Measurements from ENCODE around the gene IPO5.
"Not testable (repeated sequence)": the region's sequence is repeated elsewhere in the genome, so short reads cannot be mapped to it uniquely, and the experiment has no call there.

Gene IPO5

DNA sequence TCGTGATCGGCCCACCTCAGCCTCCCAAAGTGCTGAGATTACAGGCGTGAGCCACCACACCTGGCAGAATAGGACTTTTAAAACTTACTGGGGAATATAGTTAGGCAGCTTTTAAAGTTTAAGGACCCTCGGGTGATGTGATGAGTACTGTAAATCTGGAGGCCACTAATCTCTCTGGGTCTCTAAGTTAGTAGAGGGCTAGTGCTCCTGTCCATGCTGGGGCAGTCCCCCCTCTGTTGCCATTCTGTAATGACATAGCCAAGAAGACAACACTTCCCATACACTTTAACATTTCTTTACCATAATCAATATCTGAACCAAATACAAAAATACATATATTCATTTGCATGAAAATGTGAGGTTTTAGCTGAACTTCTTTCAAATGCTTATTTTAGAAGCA is 65.7 kb downstream of the IPO5 start:
- FAIRE-seq: no peak

DNA sequence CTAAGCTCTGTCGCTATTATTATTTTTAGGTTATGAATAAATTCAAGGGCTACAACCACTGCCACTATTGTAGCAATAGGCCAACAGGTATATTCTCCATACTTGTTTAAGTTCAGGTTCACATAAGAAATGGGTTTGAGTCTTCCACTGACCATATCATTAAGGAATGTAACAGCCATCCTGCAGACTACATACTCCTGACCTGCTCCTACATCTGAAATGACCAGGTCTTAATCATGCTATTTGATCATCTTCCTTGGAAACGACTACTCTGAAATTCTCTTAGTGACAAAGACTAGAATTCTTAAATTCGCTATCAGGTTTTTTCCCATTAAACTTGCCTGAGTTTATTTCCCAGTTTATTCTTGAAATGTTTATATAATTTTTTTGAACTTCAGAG is 66.8 kb downstream of the IPO5 start:
- FAIRE-seq: no peak

DNA sequence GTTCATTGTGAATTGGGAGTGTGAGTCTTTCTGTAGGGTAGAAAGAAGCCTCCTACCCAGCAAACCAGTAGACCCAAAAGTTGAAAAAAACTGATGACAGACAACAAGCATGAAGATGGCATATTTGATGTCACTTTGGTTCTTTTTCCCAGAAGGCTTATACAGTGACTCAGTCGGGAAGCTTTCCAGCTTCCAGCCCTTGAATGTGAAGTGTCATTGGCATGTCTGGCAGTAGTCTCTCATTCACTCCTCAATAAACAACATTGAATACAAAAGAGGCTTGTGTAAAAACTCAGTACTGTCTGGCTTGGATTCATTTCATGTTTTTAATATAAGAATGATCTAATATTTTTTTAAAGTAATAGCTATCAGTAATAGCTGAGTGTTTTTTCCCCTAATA is 68.7 kb downstream of the IPO5 start:
- FAIRE-seq: no peak

DNA sequence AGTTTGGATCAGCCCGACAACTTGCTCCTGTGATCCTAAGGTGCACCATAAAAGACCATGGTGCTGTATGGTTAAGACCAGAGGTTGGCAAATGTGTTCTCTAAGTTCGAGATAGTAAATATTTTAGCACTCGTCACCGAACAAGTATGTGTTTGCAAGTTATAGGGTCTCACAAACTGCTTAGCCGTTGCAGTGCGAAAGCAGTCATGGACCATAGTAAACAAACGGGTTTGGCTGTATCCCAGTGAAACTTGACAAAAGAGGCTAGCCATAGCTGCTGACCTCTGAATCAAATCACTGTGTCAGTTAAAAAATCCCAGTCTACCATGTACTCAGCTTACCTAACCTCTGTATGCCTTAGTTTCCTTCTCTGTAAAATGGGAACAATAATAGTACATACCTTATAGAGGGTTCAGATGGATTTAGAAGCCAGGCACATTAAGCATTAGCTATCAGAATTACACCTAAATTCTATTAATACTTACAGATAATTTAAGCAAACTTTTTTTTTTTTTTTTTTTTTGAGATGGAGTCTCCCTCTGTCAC is 72.1 kb downstream of the IPO5 start:
- FAIRE-seq: no peak

DNA sequence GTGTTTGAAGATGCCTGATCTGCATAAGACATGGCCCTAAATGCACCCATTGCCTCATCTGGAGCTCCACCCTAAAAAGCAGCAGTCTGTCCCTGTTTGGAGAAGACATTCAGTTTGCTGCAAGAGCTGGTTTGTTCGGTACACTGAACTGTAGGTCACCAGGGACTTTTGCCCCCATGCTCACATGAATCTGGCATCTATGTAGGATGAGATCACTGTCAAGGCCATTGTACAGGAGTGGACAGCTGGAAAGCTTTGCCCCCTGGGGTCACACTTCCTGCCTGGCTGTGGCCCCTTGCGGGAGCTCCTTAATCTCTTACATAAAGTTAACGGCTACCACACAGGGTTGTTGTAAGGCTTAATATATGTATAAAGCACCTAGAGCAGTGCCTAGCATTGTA is 73.0 kb downstream of the IPO5 start:
- no peak for FAIRE-seq

DNA sequence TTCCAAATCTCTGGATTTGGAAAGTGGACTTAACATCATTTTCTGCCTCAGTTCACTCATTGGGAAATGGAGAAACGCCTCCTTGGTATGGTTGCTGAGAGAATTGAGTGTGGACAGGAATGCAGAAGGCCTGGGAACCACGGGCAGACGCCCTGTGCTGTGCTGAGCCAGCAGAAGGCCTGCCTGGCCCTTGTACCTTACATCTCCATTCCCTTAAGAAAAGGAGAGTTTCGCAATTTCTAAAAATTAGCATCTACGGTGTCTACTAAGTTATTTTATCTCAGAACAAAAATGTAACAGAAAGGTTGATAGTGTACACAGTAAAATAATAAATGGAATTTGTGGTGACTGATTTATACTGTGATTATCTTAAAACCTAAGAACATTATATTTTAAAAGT is 78.7 kb downstream of the IPO5 start:
- FAIRE-seq: no peak

DNA sequence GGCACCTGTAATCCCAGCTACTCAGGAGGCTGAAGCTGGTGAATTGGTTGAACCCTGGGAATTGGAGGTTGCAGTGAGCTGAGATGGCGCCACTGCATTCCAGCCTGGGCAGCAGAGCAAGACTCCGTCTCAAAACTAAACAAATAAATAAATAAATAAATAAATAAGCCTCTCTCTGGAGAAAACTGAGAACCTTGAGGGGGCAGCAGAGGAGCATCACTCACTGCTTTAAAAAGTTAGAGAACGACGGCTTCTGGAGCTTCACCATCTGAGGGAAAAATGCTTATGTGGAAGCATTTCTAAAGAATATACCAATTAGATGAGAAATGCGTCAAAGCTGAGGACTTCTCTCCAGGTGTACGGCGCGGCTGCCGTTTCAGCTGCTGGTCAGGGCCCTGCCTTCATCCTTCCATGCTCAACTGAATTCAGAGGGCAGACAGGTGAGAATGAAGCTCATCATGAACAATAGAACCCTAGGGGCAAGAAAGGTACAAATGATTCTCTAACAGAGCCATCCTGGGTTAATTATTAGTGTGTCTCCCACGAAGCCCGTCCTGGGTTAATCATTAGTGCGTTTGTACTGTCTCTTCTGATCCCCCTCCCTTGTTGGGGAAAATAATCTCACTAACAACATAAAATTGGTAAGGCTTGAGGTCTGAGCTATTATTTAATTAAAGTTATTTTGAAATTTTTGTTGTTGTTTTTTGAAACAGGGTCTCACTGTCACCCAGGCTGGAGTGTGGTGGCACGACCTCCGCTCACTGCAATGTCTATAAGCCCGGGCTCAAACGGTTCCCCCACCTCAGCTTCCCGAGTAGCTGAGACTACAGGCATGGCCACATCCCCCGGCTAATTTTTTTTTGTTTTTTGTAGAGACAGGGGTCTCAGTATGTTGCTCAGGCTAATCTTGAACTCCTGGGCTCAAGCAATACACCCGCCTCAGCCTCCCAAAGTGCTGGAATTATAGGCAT is 80.1 kb downstream of the IPO5 start:
- FAIRE-seq: no peak

DNA sequence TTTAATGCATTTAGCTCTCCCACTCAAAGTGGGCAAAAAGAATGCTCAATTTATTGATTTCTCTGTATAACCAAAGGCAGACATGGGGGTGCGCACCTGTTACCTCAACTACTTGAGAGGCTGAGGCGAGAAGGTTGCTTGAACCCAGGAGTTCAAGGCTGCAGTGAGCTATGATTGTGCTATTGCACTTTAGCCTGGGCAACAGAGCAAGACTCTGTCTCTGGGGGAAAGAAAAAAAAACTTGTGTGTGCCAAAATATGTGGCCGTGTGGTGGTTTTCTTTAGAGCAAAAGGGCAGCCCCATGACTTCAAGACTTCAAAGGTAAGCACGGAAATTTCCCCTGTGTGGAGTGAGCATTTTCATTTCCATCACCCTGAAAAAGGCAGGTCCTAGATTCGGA is 81.9 kb downstream of the IPO5 start:
- no peak for FAIRE-seq

DNA sequence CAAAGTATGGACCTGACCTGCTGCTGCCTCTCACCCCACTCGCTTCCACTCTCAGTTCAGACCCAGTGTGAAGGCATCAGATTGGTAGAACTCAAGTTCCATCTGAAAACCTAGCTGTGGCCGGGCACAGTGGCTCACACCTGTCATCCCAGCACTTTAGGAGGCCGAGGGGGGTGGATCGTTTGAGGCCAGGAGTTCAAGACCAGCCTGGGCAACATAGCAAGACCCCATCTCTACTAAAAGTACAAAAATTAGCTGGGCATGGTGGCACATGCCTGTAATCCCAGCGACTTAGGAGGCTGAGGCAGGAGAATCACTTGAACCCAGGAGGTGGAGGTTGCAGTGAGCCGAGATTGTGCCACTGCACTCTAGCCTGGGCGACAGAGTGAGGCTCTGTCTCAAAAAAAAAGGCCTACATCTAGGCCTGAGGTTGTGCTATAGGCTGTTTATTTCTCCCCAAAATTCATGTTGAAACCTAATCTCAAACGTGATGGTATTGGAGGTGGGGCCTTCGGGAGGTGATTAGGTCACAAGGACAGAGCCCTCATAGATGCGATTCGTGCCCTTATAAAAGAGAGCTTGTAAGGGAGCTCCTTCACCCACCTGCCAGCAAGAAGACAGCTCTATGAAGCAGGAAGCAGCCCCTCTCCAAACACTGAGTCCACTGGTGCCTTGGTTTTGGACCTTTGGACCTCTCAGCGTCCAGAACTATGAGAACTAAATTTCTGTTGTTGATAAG is 83.3 kb downstream of the IPO5 start:
- FAIRE-seq: not testable (repeated sequence)

DNA sequence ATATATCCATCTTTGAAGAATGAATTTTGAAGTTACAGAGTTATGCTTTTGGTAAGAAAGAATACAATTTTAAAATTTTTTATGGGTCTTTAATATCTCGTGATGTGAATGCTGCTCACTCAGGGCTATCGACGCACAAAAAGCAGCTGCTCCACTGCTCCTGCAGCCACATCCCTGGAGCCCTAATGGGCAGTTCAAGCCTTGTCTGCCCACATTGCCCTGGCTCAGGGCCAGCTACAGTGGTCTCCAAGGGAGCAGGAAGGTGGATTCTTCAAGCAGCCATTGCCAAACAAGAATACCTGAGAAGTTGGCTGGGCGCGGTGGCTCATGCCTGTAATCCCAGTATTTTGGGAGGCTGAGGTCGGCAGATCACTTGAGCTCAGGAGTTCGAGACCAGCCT is 85.8 kb downstream of the IPO5 start:
- FAIRE-seq: no peak

DNA sequence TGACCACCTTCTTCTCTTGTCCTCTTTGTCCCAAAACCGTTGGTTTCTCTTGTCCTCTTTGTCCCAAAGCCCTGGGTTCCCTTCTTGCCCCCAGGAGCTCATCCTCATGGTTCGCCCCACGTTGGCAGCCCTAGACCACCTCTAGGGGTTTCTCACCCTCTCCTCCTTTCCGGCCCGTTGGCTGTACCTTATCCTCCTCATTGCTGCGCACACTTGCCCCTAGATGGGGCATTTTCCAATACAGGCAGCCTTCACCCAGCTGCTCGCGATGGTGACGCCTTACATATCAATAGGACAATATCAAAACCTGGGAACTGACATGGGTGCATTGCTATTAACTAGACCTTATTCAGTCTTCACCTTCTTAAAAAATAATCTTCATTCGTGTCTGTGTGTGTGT is 86.5 kb downstream of the IPO5 start:
- FAIRE-seq: no peak

DNA sequence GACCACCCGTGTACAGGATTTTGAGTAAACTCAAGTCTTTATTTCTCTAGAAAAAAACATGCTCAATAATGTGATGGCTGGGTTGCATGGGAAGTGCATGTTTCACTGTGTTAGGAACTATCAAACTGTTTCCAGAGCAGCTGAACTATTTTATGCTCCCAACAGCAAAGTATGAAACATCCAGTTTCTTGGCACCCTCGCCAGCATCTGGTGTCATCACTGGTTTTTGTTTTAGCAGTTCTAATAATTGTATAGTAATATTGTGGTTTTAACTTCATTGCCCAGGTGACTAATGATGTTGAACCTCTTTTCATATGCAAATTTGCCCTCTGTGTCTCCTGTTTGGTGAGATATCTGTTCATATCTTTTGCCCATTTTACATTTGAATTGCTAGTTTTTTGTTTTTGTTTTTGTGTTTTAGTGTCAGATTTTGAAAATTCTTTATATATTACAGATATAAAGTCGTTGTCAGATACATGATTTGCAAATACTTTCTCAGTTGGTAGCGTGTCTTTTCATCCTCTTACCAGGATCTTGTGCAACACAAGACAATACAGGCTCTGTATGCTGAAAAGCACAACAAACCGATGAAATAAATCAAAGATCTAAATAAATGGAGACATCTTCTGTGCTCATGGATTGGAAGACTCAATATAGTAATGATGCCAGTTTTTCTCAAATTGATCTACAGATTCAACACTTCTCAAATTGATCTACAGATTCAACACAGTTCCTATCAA is 87.8 kb downstream of the IPO5 start:
- FAIRE-seq: no peak

DNA sequence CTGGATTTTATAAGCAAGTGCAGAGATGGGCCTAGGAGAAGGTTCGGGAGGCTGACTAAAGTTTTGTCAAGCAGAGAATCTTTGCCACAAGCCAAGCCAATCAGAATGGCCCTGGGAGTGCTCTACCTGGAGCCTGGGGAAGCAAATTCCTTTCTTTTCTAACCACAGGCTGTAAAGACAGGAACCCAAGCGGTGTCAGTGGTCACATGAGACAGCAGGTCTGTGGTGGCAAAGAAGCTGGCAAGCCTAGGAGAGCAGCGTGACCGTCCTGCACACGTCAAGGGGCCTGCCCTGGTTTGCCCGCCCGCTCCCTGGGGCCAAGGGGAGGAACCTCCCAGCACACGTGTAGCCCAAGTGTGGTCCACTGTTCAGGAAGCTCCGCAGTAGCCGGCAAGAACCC is 90.8 kb downstream of the IPO5 start:
- no peak for FAIRE-seq

DNA sequence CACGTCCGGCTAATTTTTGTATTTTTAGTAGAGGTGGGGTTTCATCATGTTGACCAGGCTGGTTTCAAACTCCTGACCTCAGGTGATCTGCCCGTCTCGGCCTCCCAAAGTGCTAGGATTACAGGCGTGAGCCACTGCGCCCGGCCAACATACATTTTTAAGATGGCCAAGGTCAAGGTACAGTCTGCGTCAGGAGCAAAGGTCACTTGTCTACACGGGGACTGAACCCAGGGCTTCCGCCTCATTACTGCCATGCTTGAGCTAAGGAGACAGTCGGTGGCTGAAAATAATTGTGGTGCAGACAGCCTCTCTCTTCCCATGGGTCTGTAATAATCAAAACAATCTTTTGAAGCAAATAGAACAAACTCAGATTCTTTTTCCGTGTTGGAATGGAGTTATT is 94.3 kb downstream of the IPO5 start:
- not testable (repeated sequence) for FAIRE-seq

DNA sequence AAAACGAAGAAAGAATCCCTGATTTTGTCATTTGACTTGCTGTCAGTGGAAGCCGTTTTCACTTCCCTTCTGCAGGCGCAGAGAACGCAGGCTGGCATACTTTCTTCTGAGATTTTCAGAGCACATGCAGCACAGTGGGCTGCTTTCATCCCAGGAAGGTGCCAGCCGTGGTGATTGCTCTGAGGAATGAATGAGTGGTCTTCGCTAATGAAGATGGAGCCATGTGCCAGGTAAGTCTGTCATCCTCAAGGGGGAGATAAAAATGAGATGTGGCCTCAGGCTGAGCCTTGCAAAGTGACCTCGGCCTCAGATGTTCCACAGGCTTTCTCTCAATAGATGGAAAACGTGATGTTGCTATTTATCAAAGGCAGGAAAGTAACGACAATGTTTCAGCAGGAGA is 94.8 kb downstream of the IPO5 start:
- FAIRE-seq: no peak

DNA sequence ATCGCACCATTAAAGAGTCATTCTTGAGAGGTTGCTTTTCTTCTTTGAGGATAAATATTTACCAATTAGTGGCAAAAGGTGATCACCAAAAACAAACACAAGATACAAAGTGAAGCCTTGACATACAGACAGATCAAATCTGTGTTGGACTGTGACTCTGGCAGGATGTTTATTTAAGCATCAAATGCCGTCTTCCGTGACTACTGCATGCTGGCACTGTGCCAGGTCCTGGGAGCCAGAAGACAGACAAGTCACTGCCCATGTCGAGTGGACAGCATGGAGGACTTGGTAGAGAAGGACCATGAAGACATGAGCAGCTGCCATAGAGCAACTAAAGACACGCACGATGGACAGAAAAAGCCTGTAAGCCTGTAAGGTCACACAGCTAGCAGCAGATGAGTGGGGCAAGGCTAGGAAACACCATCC is 96.6 kb downstream of the IPO5 start:
- no peak for FAIRE-seq

DNA sequence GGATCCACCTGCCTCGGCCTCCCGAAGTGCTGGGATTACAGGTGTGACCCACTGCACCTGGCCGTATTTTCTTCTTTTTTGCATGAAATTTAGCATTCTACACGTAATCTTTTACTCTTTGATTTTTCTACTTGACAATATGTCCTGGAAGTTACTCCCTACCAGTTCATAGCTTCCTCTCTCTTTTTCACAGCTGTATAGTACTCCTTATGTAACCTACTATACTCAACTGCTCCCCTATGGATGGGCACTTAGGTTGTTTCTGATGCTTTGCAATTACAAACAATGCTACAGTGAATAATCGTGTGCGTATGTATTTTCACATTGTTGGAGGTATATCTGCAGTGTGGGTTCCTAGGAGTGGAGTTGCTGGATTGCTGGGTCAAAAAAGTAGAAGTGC is 98.9 kb downstream of the IPO5 start:
- no peak for FAIRE-seq

DNA sequence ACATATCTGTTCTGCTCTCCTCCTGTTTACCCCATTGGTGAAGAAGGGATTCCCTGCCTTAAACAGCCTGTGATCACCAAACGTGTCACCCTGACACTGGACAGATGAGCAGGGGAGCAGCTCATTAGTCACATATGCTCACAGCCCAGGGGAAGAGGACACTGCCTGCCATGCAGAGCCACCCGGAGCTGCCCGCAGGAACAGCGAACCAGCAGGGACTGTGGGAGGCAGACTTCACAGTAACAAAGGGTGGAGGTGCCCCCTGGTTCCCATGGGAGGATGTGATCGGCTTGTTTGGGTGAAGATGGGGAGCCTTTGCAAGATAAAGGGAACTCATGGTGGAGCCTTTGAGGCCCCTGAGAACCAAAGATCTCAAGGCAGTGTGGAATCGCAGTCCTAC is 100.8 kb downstream of the IPO5 start:
- FAIRE-seq: no peak

DNA sequence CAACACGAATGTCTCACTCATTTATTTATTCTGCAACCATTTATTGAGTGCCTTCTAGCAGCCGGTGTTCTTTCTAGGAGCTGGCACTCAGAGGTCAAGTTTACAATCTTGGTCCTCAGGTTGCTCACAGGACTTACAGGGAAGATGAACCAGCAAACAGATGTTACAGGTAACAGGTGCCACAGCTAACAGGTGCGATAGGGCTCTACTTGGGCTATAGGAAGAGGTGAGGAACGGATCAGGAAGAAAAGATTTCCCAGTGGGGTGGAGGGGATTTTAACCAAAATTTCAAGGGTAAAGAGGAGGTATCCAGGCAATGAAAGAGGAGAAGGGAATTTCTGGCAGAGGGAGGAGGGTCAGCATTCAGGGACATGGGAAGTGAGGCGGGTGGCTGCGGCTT is 102.1 kb downstream of the IPO5 start:
- FAIRE-seq: no peak

DNA sequence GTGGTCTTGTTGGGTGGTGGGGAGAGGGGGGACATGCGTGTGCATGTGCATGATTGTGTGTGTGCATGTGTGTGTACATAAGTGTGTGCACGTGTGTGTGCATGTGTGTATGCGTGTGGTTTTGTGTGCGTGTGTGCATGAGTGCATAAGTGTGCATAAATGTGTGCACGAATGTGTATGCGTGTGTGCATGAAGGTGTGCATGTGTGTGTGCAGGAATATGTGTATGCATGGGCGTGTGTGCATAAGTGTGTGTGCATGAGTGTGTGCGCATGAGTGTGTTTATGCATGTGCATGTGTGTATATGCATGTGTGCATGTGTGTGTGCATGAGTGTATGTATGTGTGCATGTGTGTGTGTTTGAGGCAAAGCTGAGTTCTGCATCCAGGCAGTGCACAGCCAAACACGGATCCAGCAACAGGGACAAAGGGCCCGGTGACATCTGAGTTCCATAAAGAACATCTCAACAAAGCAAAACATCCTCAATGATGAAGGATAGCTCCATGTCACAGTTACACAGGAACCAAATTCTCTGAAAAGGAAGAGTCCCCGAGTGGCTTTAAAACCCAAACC is 103.5 kb downstream of the IPO5 start:
- no peak for FAIRE-seq

DNA sequence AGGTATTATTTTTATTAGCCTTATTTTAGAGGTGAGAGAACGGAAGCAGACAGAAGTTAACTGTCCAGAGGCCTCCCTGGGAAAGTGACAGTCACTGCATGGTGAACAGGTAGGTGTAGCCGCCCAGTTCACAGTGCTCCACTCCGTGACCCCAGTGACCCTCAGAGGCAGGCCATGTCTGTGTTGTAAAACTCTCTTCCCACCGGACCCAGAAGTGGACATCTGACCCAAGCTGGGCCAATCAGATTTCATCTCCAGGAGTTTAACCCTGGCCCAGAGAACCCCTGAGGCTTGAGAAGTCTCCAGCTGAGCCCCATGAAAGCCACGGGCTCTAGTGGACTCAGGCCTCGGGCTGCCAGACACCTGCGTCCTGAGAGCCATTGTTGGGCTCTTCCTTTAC is 105.8 kb downstream of the IPO5 start:
- no peak for FAIRE-seq

DNA sequence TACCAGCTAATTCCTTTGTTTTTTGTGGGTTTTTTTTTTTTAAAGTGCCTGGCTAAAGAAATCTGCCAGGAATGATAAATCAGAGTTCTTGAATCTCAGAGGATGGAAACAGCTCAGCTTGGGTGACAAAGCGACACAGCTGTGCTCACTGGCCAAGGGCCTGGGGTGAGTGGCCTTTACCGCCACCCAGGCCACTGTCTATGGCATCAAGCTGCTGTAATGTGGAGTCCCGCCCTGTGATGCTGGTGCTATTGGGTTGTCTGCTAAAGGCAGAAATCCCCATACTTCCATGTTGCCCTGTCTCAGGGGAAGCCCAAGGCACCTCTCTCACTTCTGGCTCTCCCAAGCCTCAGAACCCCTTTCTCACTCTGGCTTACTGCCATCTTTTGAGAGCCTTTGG is 106.8 kb downstream of the IPO5 start:
- no peak for FAIRE-seq

DNA sequence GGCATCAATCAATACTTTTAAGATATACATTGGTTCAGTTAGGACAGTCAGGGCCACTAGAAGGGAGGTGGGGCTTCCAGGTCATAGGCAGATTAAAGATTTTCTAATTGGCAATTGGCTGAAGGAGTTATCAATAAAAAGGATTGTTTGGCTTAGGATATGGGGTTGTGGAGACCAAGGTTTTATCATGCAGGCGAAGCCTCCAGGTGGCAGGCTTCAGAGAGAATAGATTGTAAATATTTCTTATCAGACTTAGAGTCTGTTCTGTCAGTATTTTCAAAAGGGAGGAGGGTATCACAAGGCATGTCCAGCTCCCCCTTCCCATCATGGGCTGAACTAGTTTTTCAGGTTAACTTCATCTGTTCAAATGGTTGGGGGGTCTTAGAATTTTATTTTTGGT is 112.0 kb downstream of the IPO5 start:
- no peak for FAIRE-seq

Measured in colon (tissue), 2 donors.